ENCODE results near the gene MYEOV. TPM values are rescaled to one million over a fixed set of nuclear protein-coding genes. Genes with fewer than 3 reads are reported as not detected.

MYEOV gene
- total RNA-seq, 3 donors from 2014 or later: 0.10 to 0.50 TPM; not detected in 1

DNA sequence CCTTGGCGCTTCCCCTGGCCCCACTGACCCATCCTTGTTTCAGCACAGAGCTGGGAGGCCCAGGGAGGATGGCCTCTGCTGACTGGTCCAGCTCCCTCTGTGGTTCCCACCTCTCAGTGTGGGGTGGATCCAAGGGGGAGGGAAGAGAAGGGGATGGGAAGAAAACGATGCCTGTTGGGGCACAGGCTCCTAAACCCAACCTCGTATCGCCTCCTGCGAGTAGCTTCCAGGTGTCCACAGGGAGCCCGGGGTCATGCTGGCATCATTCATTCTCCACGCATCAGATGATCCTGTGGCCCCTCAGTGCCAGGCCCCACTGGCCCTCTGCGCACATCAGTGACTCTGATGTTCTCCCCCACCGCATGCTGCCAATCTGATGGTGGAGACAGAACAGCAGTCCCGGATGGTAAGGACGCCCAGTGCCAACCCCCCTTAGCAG is 5.1 kb downstream of the MYEOV start:
- peaks cover 73% of the 10 kb centered on the region for H3K4me1 Mint-ChIP-seq (ENCODE audit: low read depth)

DNA sequence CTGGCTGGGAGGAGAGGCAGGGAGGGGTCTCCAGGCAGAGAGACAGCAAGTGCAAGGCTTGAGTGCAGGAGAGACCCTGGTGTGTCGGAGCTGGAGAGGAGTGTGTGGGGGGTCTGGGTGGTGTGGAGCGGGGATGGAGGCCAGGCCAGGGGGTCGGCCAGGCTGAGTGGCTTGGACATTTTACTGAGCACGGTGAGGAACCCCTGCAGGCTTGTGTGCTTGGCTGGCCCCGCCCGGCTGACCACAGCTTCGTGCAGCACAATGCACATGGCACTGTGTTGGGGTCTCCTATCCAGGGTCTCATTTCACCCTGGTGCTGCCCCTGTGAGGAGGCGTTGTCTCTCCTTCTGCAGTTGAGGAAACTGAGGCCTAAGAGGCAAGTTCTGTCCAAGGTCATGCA is 5.6 kb downstream of the MYEOV start:
- Mint-ChIP-seq H3K27me3 (ENCODE audit: low read depth) (no peaks in the 10 kb centered on the region), H3K4me1 (ENCODE audit: low read depth) (peaks cover 70% of the 10 kb centered on the region), H3K4me3 (no peak overlapping the region), H3K36me3 (ENCODE audit: insufficient read depth) (no peaks in the 10 kb centered on the region), H3K9me3 (no peaks in the 10 kb centered on the region)
- no peak for DNase-seq
- no peak for ATAC-seq

More for the DNA sequence above, 5.1 kb downstream of the MYEOV start:
- H3K36me3 Mint-ChIP-seq (ENCODE audit: insufficient read depth): no peaks in the 10 kb centered on the region
- no peaks in the 10 kb centered on the region for H3K27me3 Mint-ChIP-seq (ENCODE audit: low read depth)
- no peak for DNase-seq
- no peak for ATAC-seq
- no peaks in the 10 kb centered on the region for H3K9me3 Mint-ChIP-seq
- no peak overlapping the region for H3K4me3 Mint-ChIP-seq

DNA sequence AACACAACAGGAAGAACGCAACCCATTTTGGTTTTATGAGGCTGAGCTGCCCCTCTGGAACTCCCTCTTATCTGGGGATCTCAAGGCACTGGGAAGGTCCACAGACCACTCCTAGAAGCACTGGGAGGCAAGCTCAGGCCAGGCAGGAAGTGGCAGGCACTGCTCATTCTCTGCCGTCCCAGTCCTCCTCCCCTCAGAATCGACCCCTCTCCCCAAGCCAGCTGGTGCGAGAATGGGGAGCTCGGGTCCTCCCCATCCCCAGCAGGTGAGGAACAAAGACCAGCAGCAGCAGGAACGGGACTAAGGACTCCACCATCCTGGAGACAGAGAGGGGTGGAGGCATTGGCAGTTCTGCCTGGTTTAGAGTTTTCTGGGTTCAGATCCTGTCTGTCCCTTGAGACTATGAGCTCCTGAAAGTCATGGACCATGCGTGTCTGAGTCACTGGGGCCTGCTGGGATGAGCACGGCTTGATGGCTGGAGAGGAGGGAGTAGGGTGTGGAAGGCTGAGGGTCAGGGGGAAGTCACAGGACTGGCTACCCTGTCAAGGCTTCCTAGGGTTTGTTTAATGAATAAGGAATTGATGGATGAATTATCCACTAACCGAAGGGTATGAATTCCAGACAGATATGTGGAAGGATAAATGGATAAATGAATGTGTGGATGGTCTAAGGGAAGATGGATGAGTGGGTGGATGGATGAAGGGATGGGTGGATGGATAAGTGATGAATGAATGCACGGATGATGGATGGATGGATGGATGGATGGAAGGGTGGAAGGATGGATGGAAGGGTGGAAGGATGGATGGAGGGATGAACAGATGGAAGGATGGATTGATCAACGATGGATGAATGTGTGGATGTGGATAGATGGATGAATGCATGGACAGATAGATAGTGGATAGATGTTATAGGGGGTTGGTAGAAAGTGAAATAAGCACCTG is 6.4 kb downstream of the MYEOV start:
- H3K27me3 Mint-ChIP-seq (ENCODE audit: low read depth): no peaks in the 10 kb centered on the region
- ATAC-seq (no peak), DNase-seq (no peak)
- H3K9me3 Mint-ChIP-seq: no peaks in the 10 kb centered on the region
- H3K4me1 Mint-ChIP-seq (ENCODE audit: low read depth): peaks cover 66% of the 10 kb centered on the region
- H3K36me3 Mint-ChIP-seq (ENCODE audit: insufficient read depth): no peaks in the 10 kb centered on the region
- H3K4me3 Mint-ChIP-seq: no peak overlapping the region

DNA sequence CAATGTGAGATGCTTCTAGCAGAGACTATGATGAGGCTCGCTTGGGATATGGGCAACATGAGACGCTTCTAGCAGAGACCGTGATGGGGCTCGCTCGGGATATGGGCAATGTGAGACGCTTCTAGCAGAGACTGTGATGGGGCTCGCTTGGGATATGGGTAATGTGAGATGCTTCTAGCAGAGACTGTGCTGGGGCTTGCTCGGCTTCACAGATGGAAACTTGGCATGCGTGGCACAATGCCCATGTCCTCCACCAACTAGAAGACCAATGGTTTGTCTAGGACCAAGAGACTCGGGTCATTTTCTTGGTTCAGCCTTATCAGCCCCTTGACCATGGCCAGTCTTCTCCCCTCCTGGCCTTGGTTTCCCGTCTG is 7.1 kb downstream of the MYEOV start:
- H3K36me3 Mint-ChIP-seq (ENCODE audit: insufficient read depth): no peaks in the 10 kb centered on the region
- ATAC-seq (no peak), DNase-seq (no peak)
- no peak overlapping the region for H3K4me3 Mint-ChIP-seq
- H3K9me3 Mint-ChIP-seq: no peaks in the 10 kb centered on the region
- no peaks in the 10 kb centered on the region for H3K27me3 Mint-ChIP-seq (ENCODE audit: low read depth)
- peaks cover 60% of the 10 kb centered on the region for H3K4me1 Mint-ChIP-seq (ENCODE audit: low read depth)

DNA sequence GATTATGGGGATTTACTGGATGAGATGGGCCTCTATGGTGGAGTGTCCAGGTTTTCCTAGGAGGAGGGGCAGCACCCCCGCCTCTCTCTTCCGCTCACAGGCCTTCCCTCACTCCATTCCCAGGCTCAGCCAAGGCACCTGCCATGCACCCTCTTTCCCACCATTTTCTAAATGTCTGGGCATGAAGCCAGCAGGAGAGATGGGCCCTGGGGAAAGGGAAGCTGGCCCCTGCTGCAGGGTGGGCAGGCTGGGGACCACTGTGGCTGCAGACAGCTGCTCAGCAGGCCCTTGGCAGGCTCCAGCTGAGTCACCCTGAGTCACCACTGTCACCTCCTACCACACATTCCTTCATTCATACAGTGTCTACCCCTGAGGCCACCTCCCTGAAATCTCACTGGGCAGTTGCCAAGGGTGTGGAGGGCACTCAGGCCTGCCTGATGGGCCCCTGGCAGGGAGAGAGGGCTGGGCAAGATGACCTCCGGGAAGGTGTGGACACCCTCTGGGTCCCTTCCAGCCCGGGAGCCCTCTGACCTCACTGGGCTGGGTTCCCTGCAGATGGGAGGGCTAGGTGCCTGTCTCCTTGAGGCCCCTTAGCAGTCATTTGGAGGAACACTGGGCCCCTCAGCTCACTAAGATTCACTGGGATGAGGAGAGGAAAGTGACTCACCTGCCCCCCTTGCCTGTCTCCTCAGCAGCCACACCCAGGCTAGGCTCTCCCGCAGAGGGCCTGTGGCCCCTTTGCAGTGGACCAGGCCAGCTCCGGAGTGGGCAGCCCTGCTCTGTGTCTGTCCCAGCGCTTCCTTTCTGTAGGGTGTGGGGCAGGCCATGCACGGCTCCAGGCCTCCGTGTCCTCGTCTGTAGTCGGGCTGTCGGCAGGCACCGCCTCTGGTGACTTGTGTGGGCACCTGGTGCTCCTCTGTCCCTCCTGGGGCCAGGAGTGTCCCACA is 7.8 kb downstream of the MYEOV start:
- Mint-ChIP-seq H3K4me1 (ENCODE audit: low read depth) (peaks cover 53% of the 10 kb centered on the region), H3K9me3 (no peaks in the 10 kb centered on the region), H3K4me3 (no peak overlapping the region), H3K27me3 (ENCODE audit: low read depth) (no peaks in the 10 kb centered on the region), H3K36me3 (ENCODE audit: insufficient read depth) (no peaks in the 10 kb centered on the region)
- DNase-seq: no peak
- peak; percentile 59 to 61 for ATAC-seq

DNA sequence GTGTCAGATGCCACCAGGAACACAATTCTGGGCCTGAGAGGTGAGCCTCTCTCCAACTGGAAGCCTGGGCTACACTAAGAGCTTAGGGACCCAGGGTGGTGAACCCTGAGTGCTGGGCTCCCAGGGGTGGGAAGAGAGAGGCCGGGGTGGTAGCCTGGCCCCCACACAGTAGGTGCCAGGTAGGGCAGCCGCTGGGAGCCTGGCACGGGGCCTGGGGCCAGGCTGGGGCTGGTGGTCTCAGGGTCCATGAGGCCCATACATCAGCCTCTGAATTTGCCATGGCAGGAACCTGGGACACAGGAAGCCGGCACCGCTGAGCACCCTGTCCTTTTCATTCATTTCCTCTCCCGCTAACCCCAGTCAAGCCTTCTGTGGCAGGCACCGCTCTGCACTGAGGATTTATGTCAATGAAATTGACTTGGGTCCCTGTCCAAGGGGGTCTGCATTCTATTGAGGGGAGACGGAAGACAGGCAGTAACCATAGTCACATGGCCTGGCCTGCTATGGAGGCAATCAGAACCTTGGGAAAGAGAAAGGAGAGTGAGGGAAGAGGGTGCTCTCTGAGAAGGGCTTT is 8.6 kb downstream of the MYEOV start:
- DNase-seq (no peak), ATAC-seq (no peak)
- Mint-ChIP-seq H3K36me3 (ENCODE audit: insufficient read depth) (no peaks in the 10 kb centered on the region), H3K4me1 (ENCODE audit: low read depth) (peaks cover 45% of the 10 kb centered on the region), H3K27me3 (ENCODE audit: low read depth) (no peaks in the 10 kb centered on the region), H3K9me3 (no peaks in the 10 kb centered on the region), H3K4me3 (no peak overlapping the region)

DNA sequence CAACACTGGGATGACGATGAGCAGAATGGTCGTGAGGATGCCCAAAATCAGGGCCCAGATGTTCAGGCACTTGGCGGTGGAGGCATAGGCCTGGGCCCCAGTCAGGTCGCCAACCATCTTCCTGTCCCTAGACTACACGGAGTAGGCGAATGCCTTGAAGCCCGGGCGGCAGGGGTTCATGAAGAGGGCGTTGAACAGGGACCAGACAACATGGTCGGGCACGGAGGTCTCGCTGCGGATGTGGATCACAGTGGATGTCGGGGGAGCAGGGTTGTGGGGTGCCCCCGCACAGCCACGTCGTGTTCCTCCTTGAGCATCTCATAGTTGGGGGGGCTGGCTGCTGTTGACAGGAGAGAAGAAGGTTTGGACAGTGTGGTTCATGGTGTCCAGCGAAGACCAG is 9.5 kb downstream of the MYEOV start:
- no peak for ATAC-seq
- H3K4me1 Mint-ChIP-seq (ENCODE audit: low read depth): peaks cover 40% of the 10 kb centered on the region
- H3K27me3 Mint-ChIP-seq (ENCODE audit: low read depth): no peaks in the 10 kb centered on the region
- H3K36me3 Mint-ChIP-seq (ENCODE audit: insufficient read depth): no peaks in the 10 kb centered on the region
- no peaks in the 10 kb centered on the region for H3K9me3 Mint-ChIP-seq
- DNase-seq: no peak
- no peak overlapping the region for H3K4me3 Mint-ChIP-seq

DNA sequence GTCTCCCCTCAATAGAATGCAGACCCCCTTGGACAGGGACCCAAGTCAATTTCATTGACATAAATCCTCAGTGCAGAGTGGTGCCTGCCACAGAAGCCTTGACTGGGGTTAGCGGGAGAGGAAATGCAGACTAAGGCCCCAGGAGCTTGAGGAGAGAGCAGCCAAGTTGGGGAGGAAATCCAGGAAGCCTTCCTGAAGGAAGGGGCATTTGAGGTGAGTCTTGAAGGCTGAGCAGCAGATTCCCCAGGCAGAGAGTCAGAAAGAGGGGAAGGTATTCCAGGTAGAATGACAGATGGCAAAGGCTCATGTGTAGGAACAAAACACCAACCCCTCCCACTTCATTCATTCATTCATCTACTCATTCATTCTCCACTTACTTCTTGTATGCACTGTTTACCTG is 10.3 kb downstream of the MYEOV start:
- Mint-ChIP-seq H3K9me3 (no peaks in the 10 kb centered on the region), H3K27me3 (ENCODE audit: low read depth) (no peaks in the 10 kb centered on the region), H3K4me3 (no peak overlapping the region), H3K4me1 (ENCODE audit: low read depth) (peaks cover 36% of the 10 kb centered on the region), H3K36me3 (ENCODE audit: insufficient read depth) (no peaks in the 10 kb centered on the region)
- DNase-seq: no peak
- ATAC-seq: no peak

DNA sequence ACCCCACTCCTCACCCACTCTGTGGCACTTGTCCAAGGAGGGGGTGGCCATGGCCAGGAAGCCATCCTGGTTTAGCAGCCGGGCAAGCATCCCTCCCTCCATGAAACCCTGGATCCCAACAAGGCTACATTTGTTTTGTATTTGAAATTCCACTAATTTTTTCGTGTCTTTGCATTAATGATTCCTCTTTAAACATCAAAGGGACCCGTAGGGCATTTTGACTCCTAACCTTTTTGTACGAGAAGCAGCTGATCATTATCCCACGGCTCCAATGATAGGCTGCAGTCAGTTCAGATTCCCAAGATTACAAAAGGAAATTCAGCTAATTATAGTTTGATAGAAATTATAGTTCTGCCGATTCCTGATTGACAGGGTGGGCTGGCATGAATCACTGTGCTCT is 10.7 kb downstream of the MYEOV start:
- Mint-ChIP-seq H3K27me3 (ENCODE audit: low read depth) (no peaks in the 10 kb centered on the region), H3K36me3 (ENCODE audit: insufficient read depth) (no peaks in the 10 kb centered on the region), H3K4me3 (no peak overlapping the region), H3K4me1 (ENCODE audit: low read depth) (peaks cover 35% of the 10 kb centered on the region), H3K9me3 (no peaks in the 10 kb centered on the region)
- DNase-seq (no peak), ATAC-seq (no peak)

DNA sequence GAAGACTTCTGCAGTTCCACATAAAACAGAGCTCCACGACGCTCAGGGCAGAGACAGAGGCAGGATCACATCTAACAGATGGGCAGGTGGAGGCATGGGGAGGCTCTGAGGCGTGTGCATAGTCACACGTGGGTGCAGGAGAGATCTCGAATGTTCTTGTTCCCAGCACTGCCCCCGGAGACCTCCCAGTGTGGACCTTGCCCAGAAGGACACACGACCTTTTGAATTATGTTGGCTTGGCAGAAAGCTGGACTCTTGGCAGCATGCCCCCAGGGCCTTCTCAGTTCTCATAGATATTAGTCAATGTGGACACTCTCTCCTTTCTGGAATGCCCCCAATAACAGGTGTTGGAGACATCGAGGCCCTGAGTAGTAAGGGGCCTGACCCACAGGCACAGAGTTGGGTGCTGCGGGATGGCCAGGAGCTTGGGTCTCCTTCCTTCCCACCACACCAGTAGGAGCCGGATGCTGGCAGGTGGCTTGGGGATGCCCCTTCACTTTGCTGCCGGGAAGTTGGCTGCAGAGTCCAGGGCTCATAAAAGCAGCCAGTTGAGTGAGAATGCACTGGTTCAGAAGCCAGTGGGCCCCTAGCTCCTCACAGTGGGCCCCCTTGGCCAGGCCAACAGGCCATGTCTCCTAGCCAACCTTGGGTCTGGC is 12.1 kb downstream of the MYEOV start:
- Mint-ChIP-seq H3K9me3 (no peaks in the 10 kb centered on the region), H3K4me1 (ENCODE audit: low read depth) (peaks cover 31% of the 10 kb centered on the region), H3K27me3 (ENCODE audit: low read depth) (no peaks in the 10 kb centered on the region), H3K4me3 (no peak overlapping the region), H3K36me3 (ENCODE audit: insufficient read depth) (no peaks in the 10 kb centered on the region)
- ATAC-seq (no peak), DNase-seq (no peak)

DNA sequence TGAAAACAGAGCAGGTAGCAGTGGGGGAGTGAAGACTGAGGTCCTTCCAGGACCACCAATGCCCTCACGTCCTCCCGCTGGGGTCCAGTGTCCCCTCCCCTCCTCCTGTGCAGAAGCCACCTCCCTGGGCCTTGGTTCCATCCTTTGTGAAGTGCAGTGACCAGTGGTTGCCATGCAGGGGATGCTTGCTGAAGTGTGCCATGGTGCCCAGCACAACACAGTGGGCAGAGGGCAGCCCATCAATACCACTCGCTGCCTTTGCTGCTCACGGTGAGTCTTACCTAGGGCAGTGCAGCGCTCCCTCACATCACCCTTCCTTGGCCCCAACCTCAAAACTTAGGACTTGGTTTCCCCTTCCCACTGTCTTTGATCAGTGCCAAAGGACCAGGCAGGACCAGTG is 12.9 kb downstream of the MYEOV start:
- H3K36me3 Mint-ChIP-seq (ENCODE audit: insufficient read depth): no peaks in the 10 kb centered on the region
- H3K4me3 Mint-ChIP-seq: no peak overlapping the region
- ATAC-seq (no peak), DNase-seq (no peak)
- H3K4me1 Mint-ChIP-seq (ENCODE audit: low read depth): peaks cover 34% of the 10 kb centered on the region
- no peaks in the 10 kb centered on the region for H3K9me3 Mint-ChIP-seq
- H3K27me3 Mint-ChIP-seq (ENCODE audit: low read depth): no peaks in the 10 kb centered on the region

DNA sequence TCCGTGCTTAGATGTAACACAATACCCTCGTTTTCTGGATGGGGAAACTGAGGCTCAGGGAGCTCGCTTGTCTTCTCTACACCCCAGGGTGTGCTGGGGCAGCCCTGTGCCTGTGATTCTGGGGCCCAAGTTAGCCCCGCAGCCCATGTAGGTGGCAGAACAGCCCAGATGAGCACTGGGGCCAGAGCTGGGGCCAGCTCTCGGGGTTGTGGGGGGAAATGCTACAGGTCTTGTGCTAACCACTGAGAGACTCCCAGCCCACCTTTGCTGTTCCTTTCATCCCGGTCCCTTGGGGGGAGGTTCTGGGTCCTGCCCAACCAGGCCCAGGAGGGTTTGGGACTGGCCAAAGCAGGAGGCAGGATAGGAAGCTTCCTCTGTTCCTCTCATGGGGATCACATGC is 13.5 kb downstream of the MYEOV start:
- no peak for ATAC-seq

DNA sequence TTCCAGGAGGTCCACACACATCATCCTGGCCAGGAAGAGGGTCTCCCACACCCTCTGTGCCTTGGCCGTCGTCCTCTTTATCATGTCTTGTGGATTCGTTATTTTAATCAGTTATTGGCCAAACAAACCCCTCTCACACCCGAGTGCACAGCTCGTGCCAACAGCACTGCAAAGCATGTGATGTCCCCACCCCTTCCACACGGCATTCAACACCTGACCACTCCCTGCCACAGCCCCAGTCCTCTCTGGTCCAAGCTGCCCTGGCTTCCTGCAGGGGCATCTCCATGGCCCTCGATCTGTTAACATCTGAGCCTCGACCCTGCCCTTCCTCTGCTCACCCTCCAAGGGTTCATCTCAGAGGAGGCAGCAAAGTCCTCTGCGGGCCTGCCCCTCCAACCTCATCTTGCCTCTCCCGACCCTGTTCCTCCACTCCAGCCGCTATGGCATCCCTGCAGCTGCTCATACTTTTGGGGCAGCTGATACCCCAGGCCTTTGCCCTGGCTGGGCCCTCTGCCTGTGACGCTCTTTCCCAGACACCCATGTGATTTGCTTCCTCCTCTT is 14.0 kb downstream of the MYEOV start:
- DNase-seq: no peak
- Mint-ChIP-seq H3K9me3 (no peaks in the 10 kb centered on the region), H3K36me3 (ENCODE audit: insufficient read depth) (no peaks in the 10 kb centered on the region), H3K27me3 (ENCODE audit: low read depth) (no peaks in the 10 kb centered on the region), H3K4me1 (ENCODE audit: low read depth) (peaks cover 40% of the 10 kb centered on the region), H3K4me3 (no peak overlapping the region)
- ATAC-seq: no peak

More for the DNA sequence above, 13.5 kb downstream of the MYEOV start:
- H3K4me3 Mint-ChIP-seq: no peak overlapping the region
- no peak for DNase-seq
- H3K9me3 Mint-ChIP-seq: no peaks in the 10 kb centered on the region
- peaks cover 38% of the 10 kb centered on the region for H3K4me1 Mint-ChIP-seq (ENCODE audit: low read depth)
- H3K36me3 Mint-ChIP-seq (ENCODE audit: insufficient read depth): no peaks in the 10 kb centered on the region
- no peaks in the 10 kb centered on the region for H3K27me3 Mint-ChIP-seq (ENCODE audit: low read depth)

DNA sequence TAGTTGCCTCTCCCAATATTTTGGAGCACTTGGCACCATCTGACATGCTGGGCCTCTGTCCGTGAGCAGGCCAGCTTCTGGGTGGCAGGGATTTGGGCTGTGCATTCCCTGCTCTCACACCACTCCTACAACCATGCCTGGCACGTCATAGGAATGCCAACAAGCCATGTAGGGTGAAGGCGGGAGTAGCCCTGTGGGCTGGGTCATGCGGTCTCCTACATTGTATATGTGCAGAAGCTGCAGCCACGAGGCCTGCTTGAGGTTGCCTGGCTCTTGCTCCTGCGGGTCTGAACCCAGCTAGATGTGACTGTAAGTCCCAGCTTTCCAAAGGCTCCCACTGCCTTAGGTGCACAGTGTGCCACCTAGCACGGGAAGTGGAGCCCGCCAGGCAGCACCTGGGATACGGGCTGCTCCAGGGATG is 14.5 kb downstream of the MYEOV start:
- no peak for ATAC-seq
- DNase-seq: no peak
- peaks cover 38% of the 10 kb centered on the region for H3K4me1 Mint-ChIP-seq (ENCODE audit: low read depth)
- no peak overlapping the region for H3K4me3 Mint-ChIP-seq
- no peaks in the 10 kb centered on the region for H3K9me3 Mint-ChIP-seq
- H3K36me3 Mint-ChIP-seq (ENCODE audit: insufficient read depth): no peaks in the 10 kb centered on the region
- H3K27me3 Mint-ChIP-seq (ENCODE audit: low read depth): no peaks in the 10 kb centered on the region

Measured in activated T-cell treated with anti-CD3 and anti-CD28 coated beads, Interleukin-2, amount 50 U/mL, for 4 hours (primary cell).